ENCODE data around the gene ZNF891. TPM values are rescaled to one million over a fixed set of nuclear protein-coding genes. Genes with fewer than 3 reads are reported as not detected.

ZNF891 gene
- total and polyA plus RNA-seq, 2 of the 4 experiments (the other 2 are of a cell fraction) = 0.26 to 0.36 TPM

DNA sequence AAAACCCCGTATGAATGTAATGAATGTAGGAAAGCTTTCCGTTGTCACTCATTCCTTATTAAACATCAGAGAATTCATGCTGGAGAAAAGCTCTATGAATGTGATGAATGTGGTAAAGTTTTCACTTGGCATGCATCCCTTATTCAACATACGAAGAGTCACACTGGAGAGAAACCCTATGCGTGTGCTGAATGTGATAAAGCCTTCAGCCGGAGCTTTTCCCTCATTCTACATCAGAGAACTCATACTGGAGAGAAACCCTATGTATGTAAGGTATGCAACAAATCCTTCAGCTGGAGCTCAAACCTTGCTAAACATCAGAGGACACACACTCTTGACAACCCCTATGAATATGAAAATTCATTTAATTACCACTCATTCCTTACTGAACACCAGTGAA, 23.8 kb downstream of the ZNF891 start:
- Histone ChIP-seq H2BK20ac (ENCODE audit: low read depth, low read length) (no peak overlapping the region), H3K4me2 (ENCODE audit: low read depth, low read length) (no peak overlapping the region), H3K27me3 (ENCODE audit: control insufficient read depth, insufficient read depth, low read length) (no peaks in the 10 kb centered on the region), H3K18ac (ENCODE audit: low read depth, low read length) (no peak overlapping the region), H2AK9ac (replicated peaks; ENCODE audit: low read depth, low read length, poor library complexity) (no peak overlapping the region), H3K4me3 (ENCODE audit: insufficient read depth, low read depth, low read length) (no peak overlapping the region), H3K4ac (ENCODE audit: low read depth, low read length) (no peak overlapping the region), H3K9me1 (ENCODE audit: insufficient read depth, low read length) (no peaks in the 10 kb centered on the region), H2BK5ac (ENCODE audit: low read depth, low read length, poor library complexity, severe bottlenecking) (no peak overlapping the region), H4K91ac (ENCODE audit: insufficient read depth, low read depth, low read length) (no peak overlapping the region), H3K79me1 (ENCODE audit: low read depth in 1 of 2, low read length in 2 of 2) (no peaks in the 10 kb centered on the region; a peak in 1 of 4 replicates), H2AK5ac (ENCODE audit: low read depth, low read length) (no peak overlapping the region), H3K27ac (ENCODE audit: insufficient read depth, low read length) (no peak overlapping the region), H3K23ac (ENCODE audit: low read depth, low read length) (no peak overlapping the region), H3K14ac (replicated peaks; ENCODE audit: low read depth, low read length) (no peak overlapping the region), H3K9ac (ENCODE audit: low read depth, low read length) (no peak overlapping the region), H4K5ac (ENCODE audit: low read depth, low read length) (no peak overlapping the region), H3K9me3 (ENCODE audit: control insufficient read depth, insufficient read depth, low read length) (peaks cover 85% of the 10 kb centered on the region), H2AFZ (replicated peaks; ENCODE audit: low read length, poor library complexity) (no peak overlapping the region), H4K20me1 (ENCODE audit: insufficient read depth, low read length) (no peaks in the 10 kb centered on the region), H3K36me3 (ENCODE audit: control insufficient read depth, insufficient read depth, low read length) (peaks cover 26% of the 10 kb centered on the region), H3K4me1 (ENCODE audit: control insufficient read depth, insufficient read depth, low read length) (no peaks in the 10 kb centered on the region), H4K8ac (ENCODE audit: low read depth in 2 of 2, low read length in 2 of 2) (no peak overlapping the region), H2BK120ac (ENCODE audit: low read depth, low read length) (no peak overlapping the region), H3K56ac (ENCODE audit: extremely low read depth, insufficient read depth, low read length) (no peak overlapping the region), H2BK15ac (ENCODE audit: low read depth, low read length) (no peak overlapping the region)
- ChIA-PET POLR2A (ENCODE audit: unreplicated experiment) (no interaction called here), CTCF (no interaction called here)
- TF ChIP-seq RCOR1 (IDR thresholded peaks at IDR 0.05; ENCODE audit: insufficient replicate concordance, low read length) (no peak), MXI1 (IDR thresholded peaks at IDR 0.05; ENCODE audit: borderline replicate concordance, low read depth, low read length) (no peak), MAFK (IDR thresholded peaks at IDR 0.05; ENCODE audit: low read depth, low read length) (no peak), BHLHE40 (IDR thresholded peaks at IDR 0.05; ENCODE audit: low read depth, low read length) (no peak), CHD1 (IDR thresholded peaks at IDR 0.05; ENCODE audit: low read depth, low read length) (no peak)
- TF ChIP-seq, protein P1, sequence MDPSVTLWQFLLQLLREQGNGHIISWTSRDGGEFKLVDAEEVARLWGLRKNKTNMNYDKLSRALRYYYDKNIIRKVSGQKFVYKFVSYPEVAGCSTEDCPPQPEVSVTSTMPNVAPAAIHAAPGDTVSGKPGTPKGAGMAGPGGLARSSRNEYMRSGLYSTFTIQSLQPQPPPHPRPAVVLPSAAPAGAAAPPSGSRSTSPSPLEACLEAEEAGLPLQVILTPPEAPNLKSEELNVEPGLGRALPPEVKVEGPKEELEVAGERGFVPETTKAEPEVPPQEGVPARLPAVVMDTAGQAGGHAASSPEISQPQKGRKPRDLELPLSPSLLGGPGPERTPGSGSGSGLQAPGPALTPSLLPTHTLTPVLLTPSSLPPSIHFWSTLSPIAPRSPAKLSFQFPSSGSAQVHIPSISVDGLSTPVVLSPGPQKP (IDR thresholded peaks at IDR 0.05; ENCODE audit: borderline replicate concordance, low read depth, low read length) = no peak
- TF ChIP-seq, protein P2, sequence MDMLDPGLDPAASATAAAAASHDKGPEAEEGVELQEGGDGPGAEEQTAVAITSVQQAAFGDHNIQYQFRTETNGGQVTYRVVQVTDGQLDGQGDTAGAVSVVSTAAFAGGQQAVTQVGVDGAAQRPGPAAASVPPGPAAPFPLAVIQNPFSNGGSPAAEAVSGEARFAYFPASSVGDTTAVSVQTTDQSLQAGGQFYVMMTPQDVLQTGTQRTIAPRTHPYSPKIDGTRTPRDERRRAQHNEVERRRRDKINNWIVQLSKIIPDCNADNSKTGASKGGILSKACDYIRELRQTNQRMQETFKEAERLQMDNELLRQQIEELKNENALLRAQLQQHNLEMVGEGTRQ (IDR thresholded peaks at IDR 0.05; ENCODE audit: low read depth, low read length) = no peak
- DNase-seq = no peak
- no TSS peak for BruUV-seq (replicated peaks)
- no CpG with 5 or more reads among the region's 5 CpGs for WGBS, 2 experiments (ENCODE audit: extremely low coverage in 2 of 2, insufficient read length in 1 of 2)
- intact Hi-C loops (cut with micrococcal nuclease) = no loop called here
- no peak for ATAC-seq (ENCODE audit: low read depth)
- in situ Hi-C loops (cut with MboI; ENCODE audit: low sequenced_read_pairs) = no loop called here
- dilution Hi-C loops (cut with HindIII; ENCODE audit: low sequenced_read_pairs, unreplicated experiment) = no loop called here
